Vagina (tissue), 2 donors: Measurements from ENCODE around the gene ZNF613. TPM values are rescaled to one million over a fixed set of nuclear protein-coding genes. Genes with fewer than 3 reads are reported as not detected.

Experiments
- DNase-seq, 2 donors: peaks; one replicate each; pipeline ENCODE4 v3.0.0-alpha.2; 2017; ENCODE audit errors: extremely low spot score in 2 of 2
- H3K27ac ChIP-seq: fragments of 200-600 bp; sonication (generic); one replicate; pipeline ENCODE4 v1.5.1; 2019
- H3K27me3 ChIP-seq: fragments of 200-600 bp; sonication (generic); one replicate; pipeline ENCODE4 v1.5.1; 2019
- H3K36me3 ChIP-seq, 2 donors: fragments of 200-600 bp; sonication (generic); one replicate each; pipeline ENCODE4 v1.5.1; 2017 to 2019
- H3K4me1 ChIP-seq: fragments of 200-600 bp; sonication (generic); one replicate; pipeline ENCODE4 v1.5.1; 2019
- H3K4me3 ChIP-seq, 2 donors: fragments of 200-600 bp; sonication (generic); 1 replicate in 1 of 2; 2 replicates in 1 of 2; pipeline ENCODE4 v1.5.1; 2016 to 2019
- H3K9me3 ChIP-seq: fragments of 200-600 bp; sonication (generic); one replicate; pipeline ENCODE4 v1.5.1; 2019
- CTCF ChIP-seq, 3 experiments: fragments of 450-650 bp in 2 of 3; fragments of 200-600 bp in 1 of 3; sonication (generic) in 1 of 3; IDR thresholded peaks; one replicate each; pipeline ENCODE4 v1.5.1; 2017 to 2019; ENCODE audit warnings: antibody characterized with exemption in 3 of 3, mild to moderate bottlenecking in 2 of 3, moderate library complexity in 2 of 3
- POLR2A ChIP-seq, 2 donors: fragments of 450-650 bp; IDR thresholded peaks; one replicate each; pipeline ENCODE4 v1.6.1; 2017; ENCODE audit warnings: antibody characterized with exemption in 2 of 2, mild to moderate bottlenecking in 2 of 2, moderate library complexity in 2 of 2
- POLR2AphosphoS5 ChIP-seq, 2 donors: sonication (generic); formaldehyde crosslinking; IDR thresholded peaks; one replicate each; pipeline ENCODE4 v1.9.0; 2017; ENCODE audit warnings: antibody characterized with exemption in 2 of 2, mild to moderate bottlenecking in 2 of 2, low read depth in 1 of 2; ENCODE audit not compliant: insufficient read depth in 1 of 2
- intact Hi-C: fragments of 100-400 bp; cut with DNase I; formaldehyde crosslinking; loops from one replicate; pipeline ENCODE4 v1.15.1; 2023
- total RNA-seq: library from RNA; depleted of rRNA; stranded (reverse); fragments of >200 nt; gene quantifications from one replicate; pipeline ENCODE4 v1.2.3, GENCODE V29; 2016

ZNF613 gene
- 4.2 TPM for total RNA-seq

- DNase-seq, result peak in 1 of 2 donors; percentile 91
- Histone ChIP-seq H3K9me3 (peaks cover 17% of the 10 kb centered on the region), H3K27me3 (no peaks in the 10 kb centered on the region), H3K4me3 (peak within 1 kb of the TSS; percentile 89 to 91), H3K36me3 (peaks cover 0 to 26% of the 10 kb centered on the region in 2 donors), H3K27ac (peak within 1 kb of the TSS; percentile 77), H3K4me1 (peaks cover 10% of the 10 kb centered on the region)
- TF ChIP-seq POLR2A (IDR thresholded peaks at IDR 0.05) (no peak), POLR2AphosphoS5 (IDR thresholded peaks at IDR 0.05; ENCODE audit: insufficient read depth in 1 of 2, low read depth in 1 of 2) (peak; percentile 70 to 80)
- intact Hi-C loops, result no loop called here
Observed at GRCh38 chr19:51926784-51927741, at the start of gene ZNF613. Gene ZNF613 (plus strand): TSS chr19:51927472. CDS start chr19:51936221, 8,749 bp downstream.

- no peak for DNase-seq
- H3K27ac ChIP-seq, result no peak overlapping the region
- H3K4me1 ChIP-seq, result peaks cover 6% of the 10 kb centered on the region
- TF ChIP-seq CTCF (IDR thresholded peaks at IDR 0.05), result no peak
- no peak for TF ChIP-seq POLR2A (IDR thresholded peaks at IDR 0.05)
- TF ChIP-seq POLR2AphosphoS5 (IDR thresholded peaks at IDR 0.05; ENCODE audit: insufficient read depth in 1 of 2, low read depth in 1 of 2), result no peak
- intact Hi-C loops, result no loop called here
- no peaks in the 10 kb centered on the region for H3K27me3 ChIP-seq
- no peaks in the 10 kb centered on the region for H3K9me3 ChIP-seq
- peaks cover 4 to 40% of the 10 kb centered on the region in 2 donors for H3K36me3 ChIP-seq
- H3K4me3 ChIP-seq, result no peak overlapping the region
Observed at GRCh38 chr19:51882518-51882917, 44.8 kb upstream of the ZNF613 start.

GRCh38 chr19:51884713-51885112 lies 42.6 kb upstream of the ZNF613 start:
- DNase-seq, result no peak
- H3K9me3 ChIP-seq, result peaks cover 16% of the 10 kb centered on the region
- intact Hi-C loops, result no loop called here

GRCh38 chr19:51887522-51888498 lies 39.5 kb upstream of the ZNF613 start, which contains the start of gene ZNF577:
Gene ZNF577 (minus strand): TSS chr19:51887951. CDS start chr19:51880382, 7,569 bp downstream.
- H3K9me3 ChIP-seq, result peaks cover 47% of the 10 kb centered on the region
- intact Hi-C loops, result no loop called here
- peaks cover 6% of the 10 kb centered on the region for H3K4me1 ChIP-seq
- peak within 1 kb of the TSS; percentile 43 to 53 for H3K4me3 ChIP-seq
- peaks cover 13 to 42% of the 10 kb centered on the region in 2 donors for H3K36me3 ChIP-seq
- H3K27ac ChIP-seq, result peak within 1 kb of the TSS; percentile 14
- TF ChIP-seq POLR2AphosphoS5 (IDR thresholded peaks at IDR 0.05; ENCODE audit: insufficient read depth in 1 of 2, low read depth in 1 of 2), result peak; percentile 82 to 95
- TF ChIP-seq POLR2A (IDR thresholded peaks at IDR 0.05), result no peak
- no peak for TF ChIP-seq CTCF (IDR thresholded peaks at IDR 0.05)
- no peak for DNase-seq
- no peaks in the 10 kb centered on the region for H3K27me3 ChIP-seq

More at GRCh38 chr19:51884713-51885112, 42.6 kb upstream of the ZNF613 start:
- Histone ChIP-seq H3K27ac (no peak overlapping the region), H3K4me1 (peaks cover 6% of the 10 kb centered on the region), H3K4me3 (no peak overlapping the region), H3K36me3 (peaks cover 0 to 29% of the 10 kb centered on the region in 2 donors), H3K27me3 (no peaks in the 10 kb centered on the region)
- TF ChIP-seq POLR2A (IDR thresholded peaks at IDR 0.05), result no peak
- TF ChIP-seq POLR2AphosphoS5 (IDR thresholded peaks at IDR 0.05; ENCODE audit: insufficient read depth in 1 of 2, low read depth in 1 of 2), result no peak

GRCh38 chr19:51889934-51890333 lies 37.3 kb upstream of the ZNF613 start:
- Histone ChIP-seq H3K4me3 (no peak overlapping the region), H3K27ac (no peak overlapping the region), H3K36me3 (peaks cover 17 to 64% of the 10 kb centered on the region in 2 donors), H3K9me3 (peaks cover 66% of the 10 kb centered on the region), H3K4me1 (peaks cover 6% of the 10 kb centered on the region), H3K27me3 (no peaks in the 10 kb centered on the region)
- intact Hi-C loops, result no loop called here
- no peak for DNase-seq
- TF ChIP-seq POLR2A (IDR thresholded peaks at IDR 0.05) (no peak), CTCF (IDR thresholded peaks at IDR 0.05) (no peak), POLR2AphosphoS5 (IDR thresholded peaks at IDR 0.05; ENCODE audit: insufficient read depth in 1 of 2, low read depth in 1 of 2) (no peak)
